HepG2 (cell line): ENCODE results near the gene COMMD10. TPM values are rescaled to one million over a fixed set of nuclear protein-coding genes. Genes with fewer than 3 reads are reported as not detected.
A peak's percentile ranks its signal among the peaks of the same experiment; 100 is the strongest.

Experiments
- EEA1 ChIP-seq: sonication (generic); formaldehyde crosslinking; IDR thresholded peaks from 2 replicates; pipeline ENCODE4 v1.5.1; 2020; ENCODE audit warnings: mild to moderate bottlenecking, missing genetic modification reagents, borderline replicate concordance
- TCF7 ChIP-seq: sonication (generic); IDR thresholded peaks from 2 replicates; pipeline ENCODE4 v1.6.1; 2016; ENCODE audit warnings: antibody characterized with exemption, low read depth
- YEATS2 ChIP-seq: sonication (generic); formaldehyde crosslinking; IDR thresholded peaks from 2 replicates; pipeline ENCODE4 v1.4.0; 2020; ENCODE audit warnings: missing genetic modification reagents, borderline replicate concordance
- ZNF383 ChIP-seq: sonication (generic); formaldehyde crosslinking; IDR thresholded peaks from 2 replicates; pipeline ENCODE4 v1.4.0; 2020; ENCODE audit warnings: missing genetic modification reagents, mild to moderate bottlenecking, borderline replicate concordance
- ZNF407 ChIP-seq: sonication (generic); formaldehyde crosslinking; IDR thresholded peaks from one replicate; pipeline ENCODE4 v1.5.1; 2020; ENCODE audit warnings: mild to moderate bottlenecking, missing genetic modification reagents; ENCODE audit errors: not compliant biosample characterization
- polyA plus RNA-seq, 8 experiments: library from polyadenylated mRNA; depleted of rRNA in 3 of 8; stranded (reverse) in 7 of 8; unstranded in 1 of 8; fragments of >200 nt; fragmentation: Illumina TruSeq in 4 of 8; extraction: Trizol in 4 of 8; gene quantifications; 2 replicates each; pipeline versions ENCODE4 v1.2.1 to v1.2.3, GENCODE V29; 2011 to 2016; ENCODE audit warnings: low read depth in 4 of 8, missing spikeins in 1 of 8, mixed read lengths in 1 of 8; ENCODE audit not compliant: insufficient read depth in 1 of 8
- total RNA-seq, 5 experiments: library from RNA; depleted of rRNA; stranded (reverse); fragments of >200 nt; fragmentation: Illumina TruSeq; extraction: Trizol; gene quantifications; 2 replicates each; pipeline ENCODE4 v1.2.3, GENCODE V29; 2016; ENCODE audit warnings: low read depth in 1 of 5
- TF ChIP-seq, protein P1 (sequence below): IDR thresholded peaks from 2 replicates; pipeline ENCODE4 v1.6.1; 2016; ENCODE audit warnings: low read depth
- TF ChIP-seq, protein P2 (sequence below): sonication (generic); formaldehyde crosslinking; IDR thresholded peaks from 2 replicates; pipeline ENCODE4 v1.4.0; 2020; ENCODE audit warnings: mild to moderate bottlenecking, missing genetic modification reagents, borderline replicate concordance

COMMD10 gene
- total and polyA plus RNA-seq, 2 of the 13 experiments (the other 11 are each of a cell fraction or from before 2014, with no cell fraction given), result 16.9 to 39.3 TPM

DNA sequence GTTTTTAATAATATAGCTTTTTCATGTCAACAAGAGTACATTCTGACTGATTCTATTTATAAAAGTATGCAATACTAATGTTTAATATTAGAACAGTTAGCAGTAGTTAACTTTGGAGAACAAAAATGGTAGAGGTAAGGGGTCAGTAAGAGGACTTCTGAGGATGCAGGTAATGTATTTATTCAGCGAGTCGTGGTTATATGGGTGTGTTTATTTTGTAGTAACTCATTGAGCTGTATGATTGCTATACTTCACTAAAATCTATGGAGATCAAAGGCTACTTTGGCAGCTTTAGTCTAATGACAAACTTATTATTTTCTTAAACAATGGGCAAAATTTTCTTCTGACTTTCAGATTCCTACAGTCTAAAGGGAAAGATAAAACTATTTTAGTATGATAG is 146.5 kb downstream of the COMMD10 start (continued):
- TF ChIP-seq EEA1 (CRISPR knock-in tag), result no peak
- no peak for TF ChIP-seq ZNF383 (CRISPR knock-in tag)
- TF ChIP-seq, protein P1, sequence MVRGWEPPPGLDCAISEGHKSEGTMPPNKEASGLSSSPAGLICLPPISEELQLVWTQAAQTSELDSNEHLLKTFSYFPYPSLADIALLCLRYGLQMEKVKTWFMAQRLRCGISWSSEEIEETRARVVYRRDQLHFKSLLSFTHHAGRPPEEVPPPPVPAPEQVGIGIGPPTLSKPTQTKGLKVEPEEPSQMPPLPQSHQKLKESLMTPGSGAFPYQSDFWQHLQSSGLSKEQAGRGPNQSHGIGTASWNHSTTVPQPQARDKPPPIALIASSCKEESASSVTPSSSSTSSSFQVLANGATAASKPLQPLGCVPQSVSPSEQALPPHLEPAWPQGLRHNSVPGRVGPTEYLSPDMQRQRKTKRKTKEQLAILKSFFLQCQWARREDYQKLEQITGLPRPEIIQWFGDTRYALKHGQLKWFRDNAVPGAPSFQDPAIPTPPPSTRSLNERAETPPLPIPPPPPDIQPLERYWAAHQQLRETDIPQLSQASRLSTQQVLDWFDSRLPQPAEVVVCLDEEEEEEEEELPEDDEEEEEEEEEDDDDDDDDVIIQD, result peak; percentile 13; the same call in 1 of the 2 replicates
- TF ChIP-seq, protein P2, sequence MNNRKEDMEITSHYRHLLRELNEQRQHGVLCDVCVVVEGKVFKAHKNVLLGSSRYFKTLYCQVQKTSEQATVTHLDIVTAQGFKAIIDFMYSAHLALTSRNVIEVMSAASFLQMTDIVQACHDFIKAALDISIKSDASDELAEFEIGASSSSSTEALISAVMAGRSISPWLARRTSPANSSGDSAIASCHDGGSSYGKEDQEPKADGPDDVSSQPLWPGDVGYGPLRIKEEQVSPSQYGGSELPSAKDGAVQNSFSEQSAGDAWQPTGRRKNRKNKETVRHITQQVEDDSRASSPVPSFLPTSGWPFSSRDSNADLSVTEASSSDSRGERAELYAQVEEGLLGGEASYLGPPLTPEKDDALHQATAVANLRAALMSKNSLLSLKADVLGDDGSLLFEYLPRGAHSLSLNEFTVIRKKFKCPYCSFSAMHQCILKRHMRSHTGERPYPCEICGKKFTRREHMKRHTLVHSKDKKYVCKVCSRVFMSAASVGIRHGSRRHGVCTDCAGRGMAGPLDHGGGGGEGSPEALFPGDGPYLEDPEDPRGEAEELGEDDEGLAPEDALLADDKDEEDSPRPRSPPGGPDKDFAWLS (CRISPR knock-in tag), result no peak
- 0 out of 2 replicates have a peak, but pooled peaks have one; percentile 28 for TF ChIP-seq TCF7
- TF ChIP-seq ZNF407 (CRISPR knock-in tag), result no peak
- no peak for TF ChIP-seq YEATS2 (CRISPR knock-in tag)
